Measurements from ENCODE around the gene EMC8.
"Not testable (repeated sequence)": the region's sequence is repeated elsewhere in the genome, so short reads cannot be mapped to it uniquely, and the experiment has no call there.

The EMC8 gene

DNA sequence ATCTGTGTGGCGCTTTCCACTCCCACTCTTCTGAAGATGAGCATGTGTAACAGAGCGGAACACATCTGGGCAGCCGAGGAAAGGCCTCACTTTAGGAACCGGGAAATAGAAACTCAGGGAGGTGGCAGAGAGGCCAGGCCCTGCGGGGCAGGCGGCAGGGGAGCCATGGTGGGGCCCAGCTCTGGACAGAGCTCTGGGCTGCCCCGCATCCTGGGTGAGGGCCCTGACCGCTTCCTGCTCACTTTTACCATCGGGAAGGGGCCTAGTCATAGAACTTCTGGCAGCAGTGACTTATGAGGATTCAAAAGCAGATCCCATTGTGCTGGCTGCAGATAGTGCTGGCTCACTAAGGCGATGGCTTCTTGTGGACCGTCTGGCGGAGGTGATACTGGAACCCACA lies 22.8 kb upstream of the EMC8 start:
- no peak overlapping the region for H3K27ac ChIP-seq (ENCODE audit: low read length)
- H3K27me3 ChIP-seq (ENCODE audit: low read depth, low read length): no peaks in the 10 kb centered on the region
- no peak overlapping the region for H3K4me3 ChIP-seq (ENCODE audit: low read depth in 1 of 2, low read length in 2 of 2)
- H3K36me3 ChIP-seq (ENCODE audit: control insufficient read depth in 1 of 2, insufficient read depth in 2 of 2, low read length in 2 of 2): no peaks in the 10 kb centered on the region
- H3K4me1 ChIP-seq (ENCODE audit: control insufficient read depth in 1 of 2, insufficient read depth in 2 of 2, low read length in 2 of 2): peaks cover 0 to 8% of the 10 kb centered on the region in 2 donors
- no peaks in the 10 kb centered on the region for H3K9me3 ChIP-seq (ENCODE audit: control insufficient read depth in 1 of 2, low read length in 2 of 2)

DNA sequence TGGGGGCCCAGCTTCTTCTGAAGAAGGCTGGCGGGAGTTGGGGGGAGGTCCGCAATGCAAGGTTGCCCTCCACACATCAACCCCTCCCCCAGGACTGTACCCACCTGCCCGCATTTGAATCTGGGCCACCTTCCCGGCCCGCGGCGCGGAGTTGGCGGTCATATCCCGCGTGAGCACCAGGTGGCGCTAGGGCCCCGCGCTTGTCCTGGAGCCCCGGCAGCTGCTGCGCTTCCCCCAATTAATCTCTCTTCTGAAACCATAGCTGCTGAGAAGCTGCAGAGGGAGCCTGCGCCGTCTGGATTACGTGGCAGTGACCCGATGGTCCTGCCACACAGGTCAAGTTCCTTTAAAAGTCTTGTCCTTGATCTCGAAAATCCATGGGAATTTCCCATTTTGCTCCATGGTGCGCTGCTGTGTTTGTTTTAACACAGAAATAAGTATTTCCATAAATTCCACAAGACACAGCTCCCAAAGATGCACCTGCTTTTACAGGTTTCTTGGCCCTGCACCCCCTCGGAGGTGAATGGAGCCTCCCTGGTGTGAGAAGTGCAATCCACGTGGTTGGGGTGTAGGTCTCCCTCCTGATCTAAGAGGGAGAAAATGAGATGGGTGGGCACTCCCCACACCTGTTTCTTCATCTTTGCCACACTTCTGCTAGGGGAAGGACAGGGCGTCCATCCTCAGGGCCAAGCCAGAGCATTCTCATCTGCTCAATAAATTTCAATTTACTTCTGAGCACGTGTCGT lies 22.2 kb upstream of the EMC8 start:
- no peak overlapping the region for H3K4me3 ChIP-seq (ENCODE audit: low read depth in 1 of 2, low read length in 2 of 2)
- H3K36me3 ChIP-seq (ENCODE audit: control insufficient read depth in 1 of 2, insufficient read depth in 2 of 2, low read length in 2 of 2): no peaks in the 10 kb centered on the region
- H3K27me3 ChIP-seq (ENCODE audit: low read depth, low read length): no peaks in the 10 kb centered on the region
- no peak overlapping the region for H3K27ac ChIP-seq (ENCODE audit: low read length)
- no peaks in the 10 kb centered on the region for H3K9me3 ChIP-seq (ENCODE audit: control insufficient read depth in 1 of 2, low read length in 2 of 2)
- H3K4me1 ChIP-seq (ENCODE audit: control insufficient read depth in 1 of 2, insufficient read depth in 2 of 2, low read length in 2 of 2): peaks cover 0 to 8% of the 10 kb centered on the region in 2 donors

GRCh38 chr16:85820604-85821372 lies 21.4 kb upstream of the EMC8 start:
- Histone ChIP-seq H3K4me1 (ENCODE audit: control insufficient read depth in 1 of 2, insufficient read depth in 2 of 2, low read length in 2 of 2) (peaks cover 0 to 8% of the 10 kb centered on the region in 2 donors), H3K9me3 (ENCODE audit: control insufficient read depth in 1 of 2, low read length in 2 of 2) (no peaks in the 10 kb centered on the region), H3K27me3 (ENCODE audit: low read depth, low read length) (no peaks in the 10 kb centered on the region)

GRCh38 chr16:85819771-85820170 lies 20.4 kb upstream of the EMC8 start:
- Histone ChIP-seq H3K4me1 (ENCODE audit: control insufficient read depth in 1 of 2, insufficient read depth in 2 of 2, low read length in 2 of 2) (peaks cover 0 to 8% of the 10 kb centered on the region in 2 donors), H3K27me3 (ENCODE audit: low read depth, low read length) (no peaks in the 10 kb centered on the region), H3K4me3 (ENCODE audit: low read depth in 1 of 2, low read length in 2 of 2) (no peak overlapping the region), H3K36me3 (ENCODE audit: control insufficient read depth in 1 of 2, insufficient read depth in 2 of 2, low read length in 2 of 2) (no peaks in the 10 kb centered on the region), H3K9me3 (ENCODE audit: control insufficient read depth in 1 of 2, low read length in 2 of 2) (no peaks in the 10 kb centered on the region), H3K27ac (ENCODE audit: low read length) (no peak overlapping the region)

More at GRCh38 chr16:85820604-85821372, 21.4 kb upstream of the EMC8 start:
- no peak overlapping the region for H3K27ac ChIP-seq (ENCODE audit: low read length)
- H3K4me3 ChIP-seq (ENCODE audit: low read depth in 1 of 2, low read length in 2 of 2): no peak overlapping the region
- H3K36me3 ChIP-seq (ENCODE audit: control insufficient read depth in 1 of 2, insufficient read depth in 2 of 2, low read length in 2 of 2): no peaks in the 10 kb centered on the region

DNA sequence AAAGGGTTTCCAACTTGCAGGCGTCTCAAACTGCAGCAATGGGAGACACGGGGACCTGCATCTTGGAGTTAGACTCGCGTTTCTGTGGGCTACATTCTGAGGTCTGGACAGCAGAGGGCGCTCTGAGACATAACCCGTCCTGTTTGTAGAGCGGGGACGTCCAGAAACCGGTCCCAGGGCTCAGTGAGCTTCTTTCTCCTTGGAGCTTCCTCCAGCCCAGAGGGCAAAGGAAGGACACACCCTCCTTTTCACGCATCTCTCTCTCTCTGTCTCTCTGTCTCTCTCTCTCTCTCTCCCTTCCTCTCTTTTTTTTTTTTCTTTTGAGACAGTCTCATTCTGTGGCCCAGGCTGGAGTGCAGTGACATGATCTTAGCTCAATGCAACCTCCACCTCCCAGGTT lies 19.9 kb upstream of the EMC8 start:
- no peaks in the 10 kb centered on the region for H3K27me3 ChIP-seq (ENCODE audit: low read depth, low read length)
- H3K36me3 ChIP-seq (ENCODE audit: control insufficient read depth in 1 of 2, insufficient read depth in 2 of 2, low read length in 2 of 2): no peaks in the 10 kb centered on the region
- no peaks in the 10 kb centered on the region for H3K9me3 ChIP-seq (ENCODE audit: control insufficient read depth in 1 of 2, low read length in 2 of 2)
- H3K27ac ChIP-seq (ENCODE audit: low read length): no peak overlapping the region
- no peak overlapping the region for H3K4me3 ChIP-seq (ENCODE audit: low read depth in 1 of 2, low read length in 2 of 2)
- peaks cover 0 to 8% of the 10 kb centered on the region in 2 donors for H3K4me1 ChIP-seq (ENCODE audit: control insufficient read depth in 1 of 2, insufficient read depth in 2 of 2, low read length in 2 of 2)

DNA sequence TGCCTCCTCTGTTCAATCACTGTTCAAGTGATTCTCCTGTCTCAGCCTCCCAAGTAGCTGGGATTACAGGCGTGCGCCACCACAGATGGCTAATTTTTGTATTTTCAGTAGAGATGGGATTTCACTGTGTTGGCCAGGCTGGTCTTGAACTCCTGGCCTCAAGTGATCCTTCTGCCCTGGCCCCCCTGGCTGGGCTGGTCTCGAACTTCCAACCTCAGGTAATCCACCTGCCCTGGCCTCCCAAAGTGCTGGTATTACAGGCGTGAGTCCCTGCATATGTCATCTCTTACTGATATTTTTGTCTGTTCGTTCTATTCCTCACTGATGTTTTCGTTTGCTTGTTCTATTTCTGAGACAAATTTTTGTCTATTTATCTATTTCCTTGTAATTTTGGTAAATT lies 17.9 kb upstream of the EMC8 start:
- H3K36me3 ChIP-seq (ENCODE audit: control insufficient read depth in 1 of 2, insufficient read depth in 2 of 2, low read length in 2 of 2); H3K4me1 ChIP-seq (ENCODE audit: control insufficient read depth in 1 of 2, insufficient read depth in 2 of 2, low read length in 2 of 2); H3K27ac ChIP-seq (ENCODE audit: low read length); H3K9me3 ChIP-seq (ENCODE audit: control insufficient read depth in 1 of 2, low read length in 2 of 2); H3K27me3 ChIP-seq (ENCODE audit: low read depth, low read length); H3K4me3 ChIP-seq (ENCODE audit: low read depth in 1 of 2, low read length in 2 of 2): not testable (repeated sequence)

GRCh38 chr16:85816159-85816558 lies 16.8 kb upstream of the EMC8 start:
- H3K36me3 ChIP-seq (ENCODE audit: control insufficient read depth in 1 of 2, insufficient read depth in 2 of 2, low read length in 2 of 2): no peaks in the 10 kb centered on the region
- H3K9me3 ChIP-seq (ENCODE audit: control insufficient read depth in 1 of 2, low read length in 2 of 2): no peaks in the 10 kb centered on the region
- no peak overlapping the region for H3K27ac ChIP-seq (ENCODE audit: low read length)
- H3K4me3 ChIP-seq (ENCODE audit: low read depth in 1 of 2, low read length in 2 of 2): no peak overlapping the region
- H3K4me1 ChIP-seq (ENCODE audit: control insufficient read depth in 1 of 2, insufficient read depth in 2 of 2, low read length in 2 of 2): peaks cover 0 to 3% of the 10 kb centered on the region in 2 donors
- no peaks in the 10 kb centered on the region for H3K27me3 ChIP-seq (ENCODE audit: low read depth, low read length)

DNA sequence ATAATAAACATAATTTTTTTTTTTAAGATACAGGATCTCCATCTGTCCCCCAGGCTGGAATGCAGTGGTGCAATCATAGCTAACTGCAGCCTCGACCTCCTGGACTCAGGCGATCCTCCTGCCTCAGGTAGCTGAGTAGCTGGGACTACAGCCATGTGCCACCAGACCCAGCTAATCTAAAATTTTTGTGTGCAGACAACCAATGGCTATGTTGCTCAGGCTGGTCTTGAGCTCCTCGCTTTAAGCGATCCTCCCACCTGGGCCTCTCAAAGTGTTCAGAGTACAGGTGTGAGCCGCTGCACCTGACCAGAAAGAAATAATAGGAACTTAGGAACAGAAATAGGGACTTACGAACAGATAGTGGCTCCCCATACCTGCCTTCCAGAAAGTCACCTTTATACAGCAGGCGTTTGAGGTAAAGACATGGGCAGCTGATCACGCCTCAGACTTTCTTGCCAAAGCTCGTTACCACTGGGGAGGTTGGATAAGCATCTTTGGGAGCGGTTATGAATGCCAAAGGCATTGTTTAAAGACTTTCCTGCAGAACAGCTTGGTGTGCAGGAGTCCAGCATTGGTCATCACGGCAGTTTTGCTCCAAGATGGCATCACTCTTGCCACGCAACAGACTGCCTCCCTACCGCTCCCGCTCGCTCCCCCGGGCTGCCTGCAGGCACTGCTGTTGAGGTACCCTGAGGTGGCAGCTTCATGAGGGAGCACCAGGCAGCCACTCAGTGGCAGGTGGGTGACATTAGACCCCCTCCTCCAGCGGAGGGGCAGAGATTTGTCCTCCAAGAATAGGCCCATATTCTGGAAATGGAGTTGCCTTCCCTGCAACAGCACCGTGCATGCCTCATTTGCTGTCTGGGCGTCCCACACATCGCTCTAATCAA lies 13.7 kb upstream of the EMC8 start:
- H3K9me3 ChIP-seq (ENCODE audit: control insufficient read depth in 1 of 2, low read length in 2 of 2): no peaks in the 10 kb centered on the region
- H3K4me1 ChIP-seq (ENCODE audit: control insufficient read depth in 1 of 2, insufficient read depth in 2 of 2, low read length in 2 of 2): no peaks in the 10 kb centered on the region
- no peak overlapping the region for H3K27ac ChIP-seq (ENCODE audit: low read length)
- no peaks in the 10 kb centered on the region for H3K27me3 ChIP-seq (ENCODE audit: low read depth, low read length)
- no peaks in the 10 kb centered on the region for H3K36me3 ChIP-seq (ENCODE audit: control insufficient read depth in 1 of 2, insufficient read depth in 2 of 2, low read length in 2 of 2)
- no peak overlapping the region for H3K4me3 ChIP-seq (ENCODE audit: low read depth in 1 of 2, low read length in 2 of 2)

- no peak overlapping the region for H3K27ac ChIP-seq (ENCODE audit: low read length)
- no peaks in the 10 kb centered on the region for H3K4me1 ChIP-seq (ENCODE audit: control insufficient read depth in 1 of 2, insufficient read depth in 2 of 2, low read length in 2 of 2)
- peaks cover 0 to 1% of the 10 kb centered on the region in 2 donors for H3K36me3 ChIP-seq (ENCODE audit: control insufficient read depth in 1 of 2, insufficient read depth in 2 of 2, low read length in 2 of 2)
- no peaks in the 10 kb centered on the region for H3K9me3 ChIP-seq (ENCODE audit: control insufficient read depth in 1 of 2, low read length in 2 of 2)
- no peak overlapping the region for H3K4me3 ChIP-seq (ENCODE audit: low read depth in 1 of 2, low read length in 2 of 2)
- no peaks in the 10 kb centered on the region for H3K27me3 ChIP-seq (ENCODE audit: low read depth, low read length)
These were observed 12.9 kb upstream of the EMC8 start for GRCh38 chr16:85812031-85812807.

DNA sequence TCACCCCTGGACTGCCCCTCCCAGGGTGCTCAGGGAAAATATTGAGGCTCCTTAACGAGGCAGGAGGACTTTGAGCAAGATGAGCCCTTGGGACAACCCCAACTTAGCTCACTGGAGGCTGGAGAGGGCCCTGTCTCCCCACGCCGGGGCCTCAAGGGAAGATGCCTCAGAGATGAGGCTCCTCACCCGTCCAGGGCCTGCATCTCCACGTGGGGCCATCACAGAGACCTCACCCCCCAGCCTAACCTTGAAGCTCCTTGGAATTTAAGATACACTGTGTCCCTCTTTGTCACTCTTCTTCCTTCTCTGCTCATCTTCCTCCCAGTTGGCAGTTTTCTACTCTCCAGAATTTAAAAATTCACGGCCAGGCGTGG lies 11.4 kb upstream of the EMC8 start:
- no peaks in the 10 kb centered on the region for H3K4me1 ChIP-seq (ENCODE audit: control insufficient read depth in 1 of 2, insufficient read depth in 2 of 2, low read length in 2 of 2)
- H3K4me3 ChIP-seq (ENCODE audit: low read depth in 1 of 2, low read length in 2 of 2): no peak overlapping the region
- no peaks in the 10 kb centered on the region for H3K9me3 ChIP-seq (ENCODE audit: control insufficient read depth in 1 of 2, low read length in 2 of 2)
- no peak overlapping the region for H3K27ac ChIP-seq (ENCODE audit: low read length)
- H3K36me3 ChIP-seq (ENCODE audit: control insufficient read depth in 1 of 2, insufficient read depth in 2 of 2, low read length in 2 of 2): peaks cover 10 to 16% of the 10 kb centered on the region in 2 donors
- H3K27me3 ChIP-seq (ENCODE audit: low read depth, low read length): no peaks in the 10 kb centered on the region

Data from muscle layer of duodenum (tissue), 2 donors.